ENCODE results near the gene GOLM1.

DNA sequence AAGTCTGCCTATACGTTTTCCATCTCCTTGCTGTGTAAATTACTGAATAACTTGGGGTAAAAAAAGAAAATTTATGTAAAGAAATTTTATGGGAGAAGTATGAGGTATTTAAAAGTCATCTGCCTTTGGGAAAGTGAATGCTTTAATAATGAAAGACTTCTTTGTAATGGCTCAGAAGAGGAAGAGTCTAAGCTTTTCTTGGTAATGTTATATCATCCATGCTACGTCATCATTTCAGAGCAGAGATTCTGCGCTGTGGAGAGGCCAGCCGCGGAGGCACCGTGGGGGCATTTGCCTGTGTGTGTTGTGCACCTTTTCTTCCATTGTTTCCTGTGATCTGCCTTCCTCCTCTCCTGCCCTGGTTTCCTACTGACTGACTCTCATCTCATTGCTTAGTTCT lies 78.2 kb downstream of the GOLM1 start:
- no peak for TF ChIP-seq EZH2phosphoT487 (IDR thresholded peaks at IDR 0.05; ENCODE audit: insufficient read depth, low read depth)
- no peak for TF ChIP-seq EZH2 (IDR thresholded peaks at IDR 0.05; ENCODE audit: insufficient read depth, poor library complexity, severe bottlenecking)
